ENCODE data around the gene FOXP1.

FOXP1 gene

DNA sequence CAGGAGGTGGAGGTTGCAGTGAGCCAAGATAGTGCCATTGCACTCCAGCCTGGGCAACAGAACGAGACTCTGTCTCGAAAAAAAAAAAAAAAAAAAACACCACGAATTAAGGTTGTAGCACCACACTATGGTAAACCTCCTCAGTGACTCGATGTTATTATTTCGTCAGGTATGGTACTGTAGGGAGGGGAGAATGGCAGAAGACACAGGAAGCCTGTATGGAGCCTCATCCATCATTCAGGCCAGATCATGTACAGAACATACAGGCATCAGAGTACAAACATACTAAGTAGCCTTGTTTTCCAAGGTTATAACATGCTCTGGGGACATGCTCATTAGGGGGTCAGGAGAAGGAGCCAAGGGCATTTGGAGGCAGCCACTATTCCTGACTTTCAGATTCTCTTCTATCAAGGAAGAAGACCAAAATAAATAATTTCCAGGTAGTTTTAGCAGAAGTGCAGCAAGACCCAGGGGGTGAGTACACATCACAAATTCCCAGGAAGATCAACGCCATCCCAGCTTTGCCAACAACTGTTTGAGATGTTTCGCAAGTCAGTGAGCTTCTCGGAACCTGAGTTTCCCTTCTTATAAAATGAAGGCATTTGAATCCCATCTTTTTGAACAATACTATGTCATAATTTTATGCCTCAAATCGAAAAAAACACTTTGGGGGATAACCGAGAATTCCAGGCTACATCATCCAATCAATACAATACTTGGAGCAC lies 79.8 kb downstream of the FOXP1 start:
- DNase-seq = no peak

DNA sequence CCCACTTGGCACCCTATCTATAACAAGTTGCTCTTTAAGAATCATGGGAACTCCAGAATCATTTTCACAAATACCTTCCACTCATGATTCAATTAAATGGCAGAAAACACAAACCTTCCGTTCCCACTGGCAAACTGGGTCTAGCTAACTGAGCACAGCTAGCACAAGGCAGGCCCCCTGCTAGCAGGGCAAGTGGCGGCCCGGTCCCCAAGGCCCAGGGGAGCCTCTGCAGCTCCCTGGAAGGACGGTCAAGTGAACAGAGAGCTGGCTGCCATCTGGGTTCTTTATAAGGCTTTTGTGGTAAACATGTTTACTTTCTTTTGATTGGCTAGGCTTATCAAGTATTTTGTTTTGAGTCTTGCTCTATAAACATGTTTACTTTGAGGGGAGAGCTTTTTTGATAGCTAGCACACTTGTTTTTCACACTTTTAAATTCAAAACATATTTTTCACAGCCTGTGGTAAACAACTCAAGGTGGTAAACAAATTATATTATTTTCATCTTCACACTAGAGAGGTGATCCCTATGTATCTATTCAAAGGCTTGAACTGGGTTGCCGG lies 81.4 kb downstream of the FOXP1 start:
- no peak for DNase-seq

DNA sequence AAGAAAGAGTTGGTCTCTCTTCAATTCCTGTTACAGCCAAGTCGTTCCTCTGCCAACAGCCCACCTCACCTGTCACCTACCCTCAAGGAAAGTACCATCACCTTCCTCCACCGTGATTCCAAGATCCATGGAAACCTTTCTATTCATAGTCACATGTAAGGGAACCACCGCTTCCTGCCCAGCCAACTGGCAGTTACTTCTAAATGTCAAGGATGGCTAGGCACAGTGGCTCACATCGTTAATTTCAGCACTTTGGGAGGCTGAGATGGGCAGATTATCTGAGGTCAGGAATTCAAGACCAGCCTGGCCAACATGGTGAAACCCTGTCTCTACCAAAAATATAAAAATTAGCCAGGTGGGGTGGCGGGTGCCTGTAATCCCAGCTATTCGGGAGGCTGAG lies 82.8 kb downstream of the FOXP1 start:
- no peak for DNase-seq

DNA sequence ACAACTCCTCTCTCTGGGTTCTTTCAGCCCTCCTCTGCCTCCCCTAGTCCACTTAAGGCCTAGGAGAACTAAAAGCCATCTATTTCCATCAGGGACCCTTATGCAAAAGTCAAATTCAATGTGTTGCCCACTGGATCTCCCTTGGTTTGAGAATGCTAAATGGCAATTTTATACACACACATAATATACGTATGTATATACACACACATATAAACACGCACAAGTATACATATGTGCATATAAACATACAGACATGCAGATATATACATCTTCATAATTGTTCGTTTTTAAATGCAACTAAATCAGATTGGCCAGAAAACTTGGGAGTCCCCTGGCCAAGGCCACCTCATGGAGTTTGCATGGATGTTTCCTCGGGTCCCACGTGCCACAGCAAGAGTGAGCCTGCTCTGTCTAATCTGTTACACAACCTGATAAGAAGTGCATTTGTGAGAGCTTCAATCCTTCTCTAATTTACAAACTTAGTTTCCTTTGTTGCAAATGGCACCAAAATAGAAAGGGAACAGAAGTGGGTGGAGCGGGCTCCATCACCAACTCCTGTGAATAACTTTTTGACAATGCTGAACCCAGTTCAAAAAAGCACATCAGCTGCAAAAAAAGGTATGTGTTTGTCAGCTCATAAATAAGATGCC lies 84.2 kb downstream of the FOXP1 start:
- no peak for DNase-seq

DNA sequence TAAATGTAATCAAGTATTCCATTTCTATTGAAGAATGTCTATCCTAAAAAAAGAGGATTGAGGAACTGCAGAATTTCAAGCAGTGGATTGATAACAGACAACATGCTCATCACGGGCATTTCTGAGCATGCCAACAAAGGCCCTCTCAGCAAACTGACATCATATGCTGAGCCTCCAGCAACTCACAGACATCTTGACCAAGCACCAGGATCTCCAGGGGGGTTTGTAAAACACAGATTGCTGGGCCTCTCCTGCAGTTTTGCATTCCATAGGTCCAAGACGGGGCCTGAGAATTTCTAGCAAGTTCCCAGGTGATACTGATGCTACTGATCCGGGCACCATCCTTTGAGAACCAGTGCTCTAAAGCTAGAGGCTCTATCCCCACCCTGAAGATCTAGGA lies 85.0 kb downstream of the FOXP1 start:
- no peak for DNase-seq

DNA sequence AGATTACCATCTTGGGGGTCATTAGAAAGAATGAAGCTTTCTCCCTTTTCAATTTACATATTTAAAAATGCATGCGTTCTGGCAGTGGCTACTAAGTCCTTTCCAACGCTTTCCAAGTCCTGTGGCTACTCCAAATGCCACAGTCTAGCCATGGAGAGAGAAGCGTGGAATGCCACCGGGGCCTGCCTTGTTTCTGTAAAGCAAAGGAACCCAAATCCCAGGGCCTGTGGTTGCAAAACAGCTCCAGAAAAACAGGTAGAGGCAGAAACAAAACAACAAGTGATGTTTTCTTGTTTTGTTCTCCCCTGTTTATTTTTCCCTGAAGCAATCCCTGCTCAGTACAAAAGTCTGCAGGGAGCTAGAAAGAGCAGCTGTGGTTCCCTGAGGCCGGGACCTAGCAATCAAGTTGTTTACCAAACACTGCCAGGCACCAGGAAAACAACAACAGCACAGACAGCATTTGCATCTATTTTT lies 85.5 kb downstream of the FOXP1 start:
- DNase-seq = no peak

DNA sequence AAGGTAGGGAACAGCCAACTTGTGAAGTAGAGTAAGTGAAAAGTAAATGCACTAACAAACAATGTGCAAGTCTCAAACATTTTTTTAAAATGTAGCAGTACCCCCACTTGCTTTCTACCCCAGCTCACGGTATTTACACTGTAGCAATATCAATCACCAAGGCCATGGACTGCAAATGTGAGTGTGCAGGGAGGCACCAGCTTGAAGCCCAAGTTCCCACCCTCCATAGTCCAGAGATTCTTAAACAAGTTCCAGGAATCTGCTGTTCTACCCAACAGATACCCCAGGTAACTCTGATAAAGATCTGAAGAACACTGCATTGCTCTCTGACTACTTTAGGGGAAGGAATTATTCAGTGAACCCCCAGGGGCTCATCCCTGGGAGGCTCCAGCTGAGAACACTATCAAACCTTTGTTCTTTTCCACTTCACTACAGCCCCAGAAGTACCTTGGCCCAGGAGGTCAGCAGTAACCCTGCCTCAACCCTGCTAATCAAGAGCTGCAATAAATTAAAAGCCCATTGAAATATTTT lies 86.1 kb downstream of the FOXP1 start:
- DNase-seq = no peak

DNA sequence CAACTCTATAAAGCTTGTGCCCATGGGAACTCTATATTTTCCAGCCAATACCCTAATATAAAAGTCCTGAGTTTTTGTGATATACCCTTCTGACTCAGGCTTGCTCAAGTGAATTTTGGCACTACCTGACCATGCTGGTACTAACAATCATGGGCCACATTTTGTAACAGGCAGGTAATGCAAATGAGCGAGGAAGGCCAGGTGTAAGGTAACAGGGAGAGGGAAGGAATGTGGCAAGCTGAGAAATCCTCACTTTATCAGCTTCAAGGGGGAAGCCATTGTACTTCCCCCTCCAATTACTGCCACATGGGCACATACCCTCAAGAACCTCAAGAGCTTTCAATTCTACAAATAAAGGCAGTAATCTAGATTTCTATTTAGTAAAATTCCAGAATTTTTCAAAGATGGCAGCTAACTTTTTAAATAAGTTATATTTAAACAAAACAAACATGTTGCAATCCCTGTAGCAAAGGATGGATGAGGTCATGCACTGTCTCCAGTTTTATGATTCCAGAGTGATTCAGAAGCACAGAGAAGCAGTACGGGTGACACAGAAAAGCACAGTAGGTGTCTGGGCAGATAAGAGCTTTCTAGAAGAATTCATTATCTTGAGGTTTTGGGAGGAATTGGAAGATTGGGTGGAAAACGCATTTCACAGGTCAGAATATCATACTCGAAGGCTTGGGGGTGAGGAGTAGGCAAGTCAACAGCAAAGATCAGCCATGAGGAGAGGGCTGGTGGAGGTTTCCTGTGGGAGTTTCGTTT lies 87.6 kb downstream of the FOXP1 start:
- DNase-seq = no peak

DNA sequence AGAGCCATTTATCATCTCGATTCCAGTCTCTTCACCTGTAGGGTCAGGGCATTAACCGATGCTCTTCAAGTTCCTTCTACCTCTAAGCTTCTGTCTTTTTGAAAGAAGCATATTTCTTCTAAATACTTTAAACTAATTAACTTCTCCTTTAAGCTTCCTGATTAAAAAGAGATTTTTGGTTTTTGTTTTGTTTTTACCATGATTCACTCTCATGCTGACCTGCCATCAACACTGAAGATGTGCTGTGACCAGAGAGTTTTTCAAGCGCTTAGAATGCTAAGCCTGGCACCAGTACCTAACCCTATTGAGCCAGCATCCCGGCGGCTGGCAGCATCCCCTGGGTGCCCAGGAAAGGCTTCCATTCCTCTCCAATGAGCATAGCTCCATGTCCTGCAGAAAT lies 89.3 kb downstream of the FOXP1 start:
- no peak for DNase-seq

DNA sequence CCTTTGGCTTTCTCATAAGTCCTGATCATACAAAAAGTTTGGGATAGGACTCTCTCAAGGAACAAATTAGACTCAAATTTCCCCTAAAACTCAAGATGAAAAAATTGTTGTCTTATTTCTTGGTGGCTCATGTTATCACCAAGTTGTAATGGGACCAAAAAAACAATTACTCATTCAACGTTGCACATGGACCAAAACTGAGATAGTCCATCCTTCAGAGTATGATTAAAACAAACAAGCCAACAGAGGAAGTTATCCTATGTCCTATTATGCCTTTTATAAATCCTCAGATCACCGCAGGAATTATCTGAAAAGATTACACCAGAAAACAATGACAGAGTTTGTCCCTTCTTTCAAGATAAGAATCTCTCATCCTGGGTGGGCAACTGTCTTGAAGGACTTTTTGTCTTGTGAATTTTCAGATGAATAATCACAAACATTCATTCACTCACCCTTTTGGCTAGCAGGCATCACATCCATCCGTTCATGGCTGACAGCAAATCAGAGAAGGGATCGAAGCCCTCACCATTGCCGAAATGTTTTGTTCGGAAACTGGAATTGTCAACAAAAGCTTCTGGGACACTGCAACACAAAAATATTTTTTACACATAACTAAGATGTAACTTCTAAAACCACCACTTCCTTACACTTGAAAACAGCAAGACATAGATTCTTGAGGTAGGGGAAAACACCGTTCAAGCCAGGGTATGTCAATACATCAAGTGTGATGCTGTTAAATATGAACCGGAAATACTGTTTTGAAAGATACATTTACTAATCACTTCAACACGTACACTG lies 90.4 kb downstream of the FOXP1 start:
- no peak for DNase-seq

DNA sequence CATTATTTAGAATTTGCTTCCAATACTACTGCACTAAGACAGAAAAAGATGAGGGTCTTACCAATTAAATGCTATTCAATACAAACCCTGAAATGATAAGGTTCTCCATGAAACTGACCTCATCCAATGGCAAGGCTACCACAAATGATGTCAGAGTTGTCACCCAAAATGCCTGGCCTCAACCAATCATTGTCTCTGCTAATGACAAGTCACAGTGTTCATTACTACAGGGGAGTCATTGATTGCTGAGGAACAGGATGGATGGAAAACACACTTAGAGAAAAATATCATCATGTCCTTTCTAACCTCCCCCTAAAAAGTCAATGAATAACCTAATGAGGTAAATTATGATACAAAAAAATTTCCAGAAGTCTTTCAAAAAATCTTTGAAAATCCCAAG lies 91.0 kb downstream of the FOXP1 start:
- DNase-seq = no peak

DNA sequence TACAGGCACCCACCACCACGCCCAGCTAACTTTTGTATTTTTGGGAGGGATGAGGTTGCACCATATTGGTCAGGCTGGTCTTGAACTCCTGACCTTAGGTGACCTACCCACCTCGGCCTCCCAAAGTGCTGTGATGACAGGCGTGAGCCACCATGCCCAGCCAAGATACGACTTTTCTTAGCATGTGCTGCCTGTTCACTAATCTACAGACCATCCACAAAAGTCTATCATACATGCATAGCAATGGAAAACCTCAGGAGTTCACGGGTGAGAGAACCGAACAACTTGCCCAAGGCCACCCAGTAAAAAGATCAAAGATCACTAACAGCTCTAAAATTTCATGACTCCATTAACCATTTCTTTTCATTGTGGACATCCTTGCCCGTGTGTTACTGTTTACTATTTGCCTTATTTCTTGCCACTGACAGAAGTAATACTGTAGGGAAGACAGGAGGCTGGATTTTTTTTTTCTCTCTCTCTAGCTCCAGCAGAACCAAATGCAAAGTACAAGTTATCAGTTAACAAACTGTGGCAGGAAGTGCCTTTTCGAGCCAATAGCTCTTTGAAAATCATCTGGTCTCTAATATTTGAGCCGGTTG lies 92.3 kb downstream of the FOXP1 start:
- DNase-seq = no peak

DNA sequence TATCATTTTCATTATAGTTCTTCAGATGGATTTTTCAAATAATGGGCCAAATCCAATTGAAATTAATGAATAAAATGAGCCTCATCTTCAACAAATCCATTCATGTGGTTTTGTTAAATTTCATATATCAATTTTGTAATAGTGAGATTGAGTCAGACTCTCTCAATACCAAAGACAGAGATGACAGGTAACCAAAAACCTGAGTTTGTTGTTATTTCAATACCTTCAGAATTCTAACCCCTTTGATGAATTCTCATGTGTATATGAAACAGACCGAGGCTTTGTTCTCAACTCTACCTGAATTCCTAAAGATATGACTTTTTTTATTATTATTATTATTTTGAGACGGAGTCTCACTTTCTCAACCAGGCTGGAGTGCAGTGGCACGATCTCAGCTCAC lies 92.8 kb downstream of the FOXP1 start:
- DNase-seq = no peak

DNA sequence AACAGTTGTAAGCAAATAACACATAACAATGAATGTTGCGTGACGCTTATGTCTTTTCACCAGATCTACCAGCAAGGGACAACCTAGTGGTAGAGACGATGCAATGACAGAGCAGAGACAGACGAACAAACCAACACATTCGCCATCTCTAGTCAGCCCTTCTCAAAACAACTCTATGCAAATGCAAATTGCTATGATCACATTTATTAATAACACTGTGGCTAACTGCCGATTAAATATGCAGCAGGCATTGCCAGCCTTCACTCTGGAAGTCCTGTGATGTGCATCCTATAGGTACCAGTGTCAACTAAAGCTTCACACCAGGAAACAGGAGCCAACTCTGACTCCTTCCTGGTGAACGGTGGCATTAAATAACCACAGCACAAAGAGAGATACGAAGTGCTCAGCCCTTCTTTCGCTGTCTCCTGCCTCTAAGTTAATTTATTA lies 94.2 kb downstream of the FOXP1 start:
- peak; percentile 58 for DNase-seq

DNA sequence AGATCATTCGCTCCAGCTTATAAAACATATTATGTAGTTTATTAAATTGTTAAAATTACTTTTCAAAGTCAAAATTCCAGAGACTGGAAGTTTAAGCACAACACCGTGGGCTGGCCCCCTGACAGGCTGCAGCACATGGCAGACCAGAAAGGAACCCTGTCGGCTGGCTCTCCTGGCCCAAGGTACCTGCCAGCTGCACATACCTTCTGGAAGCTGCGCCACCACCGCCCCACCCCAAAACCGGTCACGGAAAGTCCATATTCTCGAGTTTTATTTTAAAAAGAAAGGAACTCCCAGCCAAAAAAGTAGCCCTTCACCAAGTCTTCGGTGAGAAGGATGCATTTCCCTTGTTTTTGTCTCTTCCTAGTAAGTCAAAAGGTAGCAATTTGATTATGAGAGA lies 94.6 kb downstream of the FOXP1 start:
- peak; percentile 58 for DNase-seq

DNA sequence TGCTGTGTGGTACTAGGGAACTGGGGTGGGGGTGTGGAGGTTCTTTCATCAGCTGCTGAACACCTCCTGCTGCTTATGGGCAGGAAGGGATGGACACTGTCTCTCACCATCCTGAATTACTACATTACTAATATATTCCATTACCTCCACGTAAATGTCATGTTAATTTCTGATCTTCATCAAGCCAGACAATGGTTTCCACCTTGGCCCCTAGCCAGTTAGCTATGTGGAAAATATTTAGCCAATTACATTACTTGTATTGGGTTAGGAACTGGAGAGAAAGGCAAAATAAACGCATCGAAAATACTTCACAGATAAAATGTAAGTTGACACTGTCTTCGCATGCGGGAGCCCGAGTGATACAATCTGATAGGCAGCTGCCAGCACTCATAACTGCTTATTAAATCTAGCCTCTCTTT lies 95.1 kb downstream of the FOXP1 start:
- DNase-seq = peak; percentile 34

DNA sequence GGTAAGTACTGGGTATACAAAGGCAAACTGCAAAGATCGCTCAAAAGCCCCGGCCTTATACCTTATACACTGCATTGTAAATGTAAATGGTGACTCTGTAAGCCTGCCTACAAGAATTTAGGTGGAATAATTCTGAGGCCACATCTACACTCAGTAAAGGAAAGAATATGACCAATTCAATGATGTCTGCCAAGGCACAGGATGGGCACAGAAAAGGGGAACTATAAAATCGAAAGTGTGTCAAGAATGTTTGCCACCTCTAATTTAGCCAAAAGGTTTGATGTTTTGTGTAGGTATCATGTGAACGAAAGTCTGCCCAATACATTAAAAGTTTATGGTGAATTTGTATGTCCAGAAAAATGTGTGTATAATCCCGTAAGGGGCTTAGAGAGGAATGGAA lies 96.1 kb downstream of the FOXP1 start:
- no peak for DNase-seq

DNA sequence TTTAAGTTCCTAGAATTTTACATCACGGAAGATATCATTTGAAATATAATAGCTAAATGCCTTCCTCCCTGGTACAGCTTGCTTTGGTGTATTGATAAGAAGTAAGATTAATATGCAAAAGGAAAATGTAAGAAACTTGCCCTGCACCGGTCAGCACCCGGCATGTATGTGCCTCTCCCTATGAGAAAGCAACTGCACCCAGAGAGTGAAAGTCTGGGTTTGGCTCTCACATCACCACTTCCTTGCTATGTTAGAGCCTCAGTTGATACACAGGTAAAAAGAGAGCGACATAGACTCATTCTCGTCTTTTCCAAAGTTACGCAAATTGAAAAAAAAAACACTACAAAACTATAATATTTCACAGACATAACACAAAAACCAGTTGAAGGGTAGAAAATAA lies 96.7 kb downstream of the FOXP1 start:
- DNase-seq = no peak

DNA sequence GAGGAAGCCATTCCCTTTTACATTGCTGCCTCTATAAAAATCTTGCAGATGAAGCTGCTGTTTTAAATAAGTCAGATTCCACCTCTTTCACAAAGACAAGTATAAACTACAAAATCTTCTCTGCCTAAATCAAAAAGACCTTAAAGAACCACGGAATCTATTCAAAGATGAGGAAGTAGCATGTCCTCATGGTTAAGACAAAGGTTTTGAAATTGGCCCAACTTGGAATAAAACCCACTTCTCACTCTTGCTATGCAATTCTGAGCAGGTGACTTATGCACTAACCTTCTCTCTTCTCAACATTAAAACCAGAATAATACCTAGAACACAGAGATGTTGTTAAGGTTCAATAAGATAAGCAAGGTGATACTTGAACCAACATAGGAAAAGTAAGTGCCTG lies 97.6 kb downstream of the FOXP1 start:
- no peak for DNase-seq

DNA sequence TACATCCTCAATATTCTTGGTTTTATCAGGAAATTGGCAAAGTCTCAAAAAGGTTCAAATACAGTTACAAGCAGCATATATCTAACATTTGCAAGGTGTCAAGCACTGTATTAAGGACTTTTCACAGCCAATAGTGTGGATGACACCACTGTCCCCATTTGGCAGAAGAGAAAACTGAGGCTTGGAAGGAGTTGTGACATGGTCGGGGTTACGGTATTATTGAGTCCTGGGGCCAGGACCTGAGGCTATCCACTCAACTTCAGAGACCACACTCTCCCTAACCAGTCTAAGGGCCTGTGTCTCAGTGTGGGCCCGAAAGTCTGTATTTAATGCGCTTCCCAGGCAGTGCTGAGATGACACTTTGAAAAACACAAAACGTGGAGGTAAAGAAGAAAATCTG lies 99.1 kb downstream of the FOXP1 start:
- no peak for DNase-seq

DNA sequence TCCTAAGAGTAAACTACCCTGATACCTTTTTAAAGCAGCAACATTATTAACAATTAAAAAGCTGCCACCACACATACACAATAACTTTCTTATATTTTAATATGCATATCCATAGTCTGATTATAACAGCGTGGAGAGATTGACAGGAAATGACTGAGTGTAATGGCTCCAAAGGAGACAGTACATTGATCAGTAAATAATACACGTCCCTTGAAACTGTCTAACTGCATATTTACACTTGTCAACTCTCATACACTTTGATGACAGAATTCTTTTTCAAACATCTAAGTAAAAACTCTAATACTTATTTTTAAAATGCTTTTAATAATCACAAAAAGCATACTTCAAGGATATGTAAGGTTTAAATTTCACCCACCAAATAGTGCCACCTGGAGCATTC lies 99.5 kb downstream of the FOXP1 start:
- no peak for DNase-seq

DNA sequence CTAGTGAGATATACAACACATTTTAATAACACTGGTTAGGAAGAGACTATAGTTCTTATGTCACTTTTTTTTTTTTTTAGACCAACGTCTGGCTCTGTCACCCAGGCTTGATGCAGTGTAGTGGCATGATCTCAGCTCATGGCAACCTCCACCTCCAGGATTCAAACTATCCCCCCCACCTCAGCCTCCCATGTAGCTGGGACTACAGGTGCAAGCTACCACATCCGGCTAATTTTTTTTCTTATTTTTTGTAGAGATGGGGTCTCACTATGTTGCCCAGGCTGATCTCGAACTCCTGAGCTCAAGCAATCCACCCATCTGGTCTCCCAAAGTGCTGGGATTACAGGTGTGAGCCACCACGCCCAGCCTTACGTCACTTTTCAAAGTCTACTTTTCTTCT lies 100.8 kb downstream of the FOXP1 start:
- DNase-seq = no peak

Data from NCI-H526 treated with DMSO at 0.1 percent for 48 hours (cell line).